K562 (cell line): ENCODE measurements around the gene BDH1. TPM values are rescaled to one million over a fixed set of nuclear protein-coding genes. Genes with fewer than 3 reads are reported as not detected.

Experiments
- ATAC-seq: fragments of 200-7000 bp; cut with Tn5 transposase; 3 replicates; pipeline ENCODE4 v1.9.1; 2020; ENCODE audit warnings: moderate library complexity
- BruUV-seq: library from RNA; stranded (reverse); fragments of 400-500 nt; replicated peaks from 2 replicates; lab custom pipeline; 2021; lab: Mats Ljungman, UMichigan
- CTCF ChIA-PET: fragments of 300-600 bp; formaldehyde crosslinking; extraction: SDS; loops from one replicate; lab custom pipeline; 2021; ENCODE audit warnings: low intra/inter-chr PET ratio; lab: Yijun Ruan, JAX
- POLR2A ChIA-PET: fragments of 300-600, 350-650 bp; sonication (Branson Sonifier 250); formaldehyde crosslinking; extraction: SDS; loops from one replicate; lab custom pipeline; 2021; ENCODE audit warnings: antibody characterized with exemption, inconsistent platforms; lab: Yijun Ruan, JAX
- DNase-seq, 4 experiments: peaks; one replicate each; pipeline versions ENCODE4 v3.0.0 to v3.0.0-alpha.2; 2011 to 2018; ENCODE audit warnings: low spot score in 3 of 4, mixed read lengths in 3 of 4; ENCODE audit errors: extremely low read depth in 1 of 4
- FAIRE-seq: peaks from 2 replicates; lab custom pipeline; 2011; peaks lifted over from hg19 to GRCh38; lab: Jason Lieb, UNC
- H2AFZ ChIP-seq: 2 replicates; pipeline ENCODE4 v1.6.0; 2011; ENCODE audit warnings: low read depth, low read length, control low read depth, inconsistent platforms
- H3K27ac ChIP-seq: fragments of 200-600 bp; 3 replicates; pipeline ENCODE4 v1.8.0; 2011; ENCODE audit warnings: low read depth, mild to moderate bottlenecking, control low read depth, inconsistent platforms, low read length, moderate library complexity, mixed read lengths; ENCODE audit errors: extremely low read depth
- H3K27me3 ChIP-seq, 2 experiments: fragments of 300-600 bp in 1 of 2; 2 replicates in 1 of 2; 3 replicates in 1 of 2; pipeline versions ENCODE4 v1.6.0 to v1.8.0; 2011; ENCODE audit warnings: inconsistent platforms in 2 of 2, low read length in 2 of 2, mild to moderate bottlenecking in 1 of 2, mixed read lengths in 1 of 2, moderate library complexity in 1 of 2; ENCODE audit not compliant: control insufficient read depth in 2 of 2, insufficient read depth in 2 of 2
- H3K36me3 ChIP-seq: fragments of 300-600 bp; 3 replicates; pipeline ENCODE4 v1.8.0; 2011; ENCODE audit warnings: mild to moderate bottlenecking, low read length, inconsistent platforms; ENCODE audit not compliant: control insufficient read depth, insufficient read depth
- H3K4me1 ChIP-seq, 2 experiments: fragments of 200-600 bp in 1 of 2; replicated peaks in 1 of 2; 2 replicates in 1 of 2; 3 replicates in 1 of 2; pipeline versions ENCODE4 v1.5.1 to v1.8.0; 2011; ENCODE audit warnings: inconsistent platforms in 2 of 2, low read length in 2 of 2, mild to moderate bottlenecking in 1 of 2, mixed read lengths in 1 of 2, moderate library complexity in 1 of 2; ENCODE audit not compliant: control insufficient read depth in 2 of 2, insufficient read depth in 2 of 2
- H3K4me2 ChIP-seq: 2 replicates; pipeline ENCODE4 v1.6.1; 2011; ENCODE audit warnings: low read length, control low read depth, inconsistent platforms, mixed read lengths; ENCODE audit not compliant: insufficient read depth
- H3K4me3 ChIP-seq: fragments of 200-600 bp; sonication (generic), shearing (Covaris generic); 2 replicates; pipeline ENCODE4 v1.5.1; 2016; ENCODE audit warnings: control low read depth, inconsistent platforms
- H3K79me2 ChIP-seq: fragments of 200-600 bp; 3 replicates; pipeline ENCODE4 v1.8.0; 2011; ENCODE audit warnings: low read length, inconsistent platforms; ENCODE audit not compliant: control insufficient read depth, insufficient read depth
- H3K9ac ChIP-seq, 2 experiments: 2 replicates each; pipeline versions ENCODE4 v1.6.0 to v1.6.1; 2011; ENCODE audit warnings: low read depth in 2 of 2, low read length in 2 of 2, control low read depth in 1 of 2, inconsistent platforms in 1 of 2, mild to moderate bottlenecking in 1 of 2, mixed read lengths in 1 of 2; ENCODE audit not compliant: insufficient read depth in 1 of 2
- H3K9me1 ChIP-seq: one replicate; pipeline ENCODE4 v1.6.0; 2011; ENCODE audit warnings: inconsistent platforms, mild to moderate bottlenecking, low read length, moderate library complexity; ENCODE audit not compliant: control insufficient read depth, insufficient read depth
- H3K9me3 ChIP-seq: replicated peaks from 2 replicates; pipeline ENCODE4 v1.5.1; 2011; ENCODE audit warnings: low read depth, low read length, inconsistent platforms; ENCODE audit not compliant: control insufficient read depth, insufficient read depth
- H4K20me1 ChIP-seq: replicated peaks from 2 replicates; pipeline ENCODE4 v1.6.1; 2011; ENCODE audit warnings: low read length, inconsistent platforms, mixed read lengths; ENCODE audit not compliant: control insufficient read depth, insufficient read depth
- ERF ChIP-seq: fragments of 450-650 bp; formaldehyde crosslinking; IDR thresholded peaks from 2 replicates; pipeline ENCODE4 v1.4.0; 2020; ENCODE audit warnings: mild to moderate bottlenecking, mixed read lengths
- WGBS: fragments of 100-300 bp; shearing (Covaris generic); methylation state at CpG from one replicate; pipeline ENCODE4 v1.1.6; 2016; ENCODE audit warnings: low coverage, mixed read lengths; ENCODE audit not compliant: insufficient coverage; ENCODE audit errors: missing lambda C conversion rate; 5-methylcytosine and 5-hydroxymethylcytosine counted together
- in situ Hi-C: fragments of 300-500 bp; cut with MboI; formaldehyde crosslinking; loops from 4 replicates; pipeline ENCODE4 v1.15.0; 2018; ENCODE audit warnings: inconsistent platforms, mixed read lengths
- intact Hi-C: fragments of 100-400 bp; cut with micrococcal nuclease; formaldehyde crosslinking; loops from 2 replicates; pipeline ENCODE4 v1.14.2; 2022
- polyA plus RNA-seq, 8 experiments: library from polyadenylated mRNA; depleted of rRNA in 4 of 8; stranded (reverse) in 5 of 8; unstranded in 3 of 8; fragments of >200 nt; fragmentation: Nextera tagmentation in 2 of 8; fragmentation: Illumina TruSeq in 1 of 8; extraction: Ambion mirVana in 2 of 8; extraction: Trizol in 1 of 8; gene quantifications; 2 replicates each; pipeline versions ENCODE4 v1.2.1 to v1.2.3, GENCODE V29; 2011 to 2014; ENCODE audit warnings: inconsistent platforms in 1 of 8, missing spikeins in 1 of 8
- total RNA-seq, 7 experiments: library from RNA; depleted of rRNA in 6 of 7; stranded (reverse); fragments of >200 nt in 6 of 7; fragmentation: Illumina TruSeq in 2 of 7; extraction: Trizol in 2 of 7; gene quantifications; 2 replicates each; pipeline versions ENCODE4 v1.2.1 to v1.2.3, GENCODE V29; 2011 to 2021; ENCODE audit warnings: low replicate concordance in 1 of 7
- TF ChIP-seq, protein P1 (sequence below), 2 experiments: fragments of 450-650 bp; formaldehyde crosslinking in 1 of 2; IDR thresholded peaks; 2 replicates each; pipeline versions ENCODE4 v1.4.0 to v1.6.1; 2014 to 2020; ENCODE audit warnings: mild to moderate bottlenecking in 2 of 2, borderline replicate concordance in 1 of 2, low read depth in 1 of 2

BDH1 gene
- total and polyA plus RNA-seq, 9 of the 15 experiments (the other 6 are each of a cell fraction or from before 2014, with no cell fraction given): 0.07 to 0.89 (median 0.12) TPM; not detected in 3

DNA sequence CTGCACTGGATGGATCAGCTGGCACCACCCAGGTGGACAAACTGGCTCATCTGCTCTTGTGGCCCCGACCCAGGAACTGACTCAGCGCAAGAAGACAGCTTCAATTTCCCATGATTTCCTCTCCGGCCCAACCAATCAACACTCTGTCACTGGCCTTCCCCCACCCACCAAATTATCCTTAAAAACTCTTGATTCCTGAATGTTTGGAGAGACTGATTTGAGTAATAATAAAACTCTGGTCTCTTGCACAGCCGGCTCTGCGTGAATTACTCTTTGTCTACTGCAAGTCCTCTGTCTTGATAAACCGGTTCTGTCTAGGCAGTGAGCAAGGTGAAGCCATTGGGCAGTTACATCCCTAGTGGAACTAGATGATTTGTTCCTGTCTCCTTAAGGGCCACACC is 16.1 kb downstream of the BDH1 start:
- no peak for ATAC-seq
- H2AFZ ChIP-seq: no peak overlapping the region
- H3K9me3 ChIP-seq: no peaks in the 10 kb centered on the region
- no peak overlapping the region for H3K4me3 ChIP-seq
- intact Hi-C loops: loop anchor here (10.0 kb wide), 1 partner anchor 125 kb away; no protein-coding TSS in a partner anchor
- H3K79me2 ChIP-seq: no peaks in the 10 kb centered on the region
- H3K9me1 ChIP-seq: no peaks in the 10 kb centered on the region
- ChIA-PET CTCF (no interaction called here), POLR2A (interaction anchor here (1.1 to 1.3 kb wide), 2 partner anchors 8 to 25 kb away, joined by 4 read pairs; no protein-coding TSS in a partner anchor)
- no peaks in the 10 kb centered on the region for H3K36me3 ChIP-seq
- H3K4me2 ChIP-seq: no peak overlapping the region
- no TSS peak for BruUV-seq
- no peak overlapping the region for H3K27ac ChIP-seq
- peak; percentile 49 for FAIRE-seq
- no peak for DNase-seq
- peaks cover 44 to 81% of the 10 kb centered on the region in 2 experiments for H3K27me3 ChIP-seq
- H4K20me1 ChIP-seq: no peaks in the 10 kb centered on the region
- TF ChIP-seq, protein P1, sequence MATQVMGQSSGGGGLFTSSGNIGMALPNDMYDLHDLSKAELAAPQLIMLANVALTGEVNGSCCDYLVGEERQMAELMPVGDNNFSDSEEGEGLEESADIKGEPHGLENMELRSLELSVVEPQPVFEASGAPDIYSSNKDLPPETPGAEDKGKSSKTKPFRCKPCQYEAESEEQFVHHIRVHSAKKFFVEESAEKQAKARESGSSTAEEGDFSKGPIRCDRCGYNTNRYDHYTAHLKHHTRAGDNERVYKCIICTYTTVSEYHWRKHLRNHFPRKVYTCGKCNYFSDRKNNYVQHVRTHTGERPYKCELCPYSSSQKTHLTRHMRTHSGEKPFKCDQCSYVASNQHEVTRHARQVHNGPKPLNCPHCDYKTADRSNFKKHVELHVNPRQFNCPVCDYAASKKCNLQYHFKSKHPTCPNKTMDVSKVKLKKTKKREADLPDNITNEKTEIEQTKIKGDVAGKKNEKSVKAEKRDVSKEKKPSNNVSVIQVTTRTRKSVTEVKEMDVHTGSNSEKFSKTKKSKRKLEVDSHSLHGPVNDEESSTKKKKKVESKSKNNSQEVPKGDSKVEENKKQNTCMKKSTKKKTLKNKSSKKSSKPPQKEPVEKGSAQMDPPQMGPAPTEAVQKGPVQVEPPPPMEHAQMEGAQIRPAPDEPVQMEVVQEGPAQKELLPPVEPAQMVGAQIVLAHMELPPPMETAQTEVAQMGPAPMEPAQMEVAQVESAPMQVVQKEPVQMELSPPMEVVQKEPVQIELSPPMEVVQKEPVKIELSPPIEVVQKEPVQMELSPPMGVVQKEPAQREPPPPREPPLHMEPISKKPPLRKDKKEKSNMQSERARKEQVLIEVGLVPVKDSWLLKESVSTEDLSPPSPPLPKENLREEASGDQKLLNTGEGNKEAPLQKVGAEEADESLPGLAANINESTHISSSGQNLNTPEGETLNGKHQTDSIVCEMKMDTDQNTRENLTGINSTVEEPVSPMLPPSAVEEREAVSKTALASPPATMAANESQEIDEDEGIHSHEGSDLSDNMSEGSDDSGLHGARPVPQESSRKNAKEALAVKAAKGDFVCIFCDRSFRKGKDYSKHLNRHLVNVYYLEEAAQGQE (IDR thresholded peaks at IDR 0.05; ENCODE audit: borderline replicate concordance): peak; percentile 15; the same call in 1 of the 2 replicates
- TF ChIP-seq, protein P1 (CRISPR knock-in tag; IDR thresholded peaks at IDR 0.05; ENCODE audit: low read depth): no peak
- no peak for TF ChIP-seq ERF (CRISPR knock-in tag)
- TF ChIP-seq, all 486 proteins: peak for 1
- Histone ChIP-seq H3K4me1 (peaks cover 4 to 6% of the 10 kb centered on the region in 2 experiments; a peak in 3 of 5 replicates), H3K9ac (no peak overlapping the region)
- WGBS: 7% methylated on average over 6 of the region's 6 CpGs
- in situ Hi-C loops: no loop called here
